H1 (cell line): Measurements from ENCODE around the gene MAPK14. TPM values are rescaled to one million over a fixed set of nuclear protein-coding genes. Genes with fewer than 3 reads are reported as not detected.

Source experiments
- ASH2L ChIP-seq: fragments of 200-600, 300-600 bp; sonication (generic); IDR thresholded peaks from one replicate; pipeline ENCODE4 v1.7.1; 2017; ENCODE audit warnings: low read length
- BACH1 ChIP-seq: IDR thresholded peaks from 2 replicates; pipeline ENCODE4 v1.6.1; 2012; ENCODE audit warnings: low read length, improper control_type of control experiment
- CBX8 ChIP-seq: fragments of 300-800, 300-1000 bp; sonication (generic); IDR thresholded peaks from 2 replicates; pipeline ENCODE4 v1.7.1; 2016; ENCODE audit warnings: low read depth, low read length, borderline replicate concordance
- CHD2 ChIP-seq: IDR thresholded peaks from 2 replicates; pipeline ENCODE4 v1.6.1; 2012; ENCODE audit warnings: low read length, improper control_type of control experiment
- CHD7 ChIP-seq: fragments of 300-600 bp; sonication (generic); IDR thresholded peaks from 2 replicates; pipeline ENCODE4 v1.7.1; 2012; ENCODE audit warnings: low read length, moderate library complexity, mild to moderate bottlenecking, inconsistent platforms; ENCODE audit not compliant: insufficient replicate concordance
- CTBP2 ChIP-seq: IDR thresholded peaks from 2 replicates; pipeline ENCODE4 v1.7.0; 2011; ENCODE audit warnings: borderline replicate concordance, mild to moderate bottlenecking, moderate library complexity, mixed read lengths, low read length; ENCODE audit not compliant: insufficient read depth, insufficient read length
- POLR2AphosphoS5 ChIP-seq: IDR thresholded peaks from 2 replicates; pipeline ENCODE4 v1.6.1; 2011; ENCODE audit warnings: low read depth, low read length
- RFX5 ChIP-seq: IDR thresholded peaks from 2 replicates; pipeline ENCODE4 v1.6.1; 2011; ENCODE audit warnings: low read depth, low read length, improper control_type of control experiment, borderline replicate concordance
- SIN3A ChIP-seq, 2 experiments: IDR thresholded peaks in 1 of 2; conservative IDR thresholded peaks in 1 of 2; 2 replicates each; pipeline ENCODE4 v1.6.1; 2011 to 2012; ENCODE audit warnings: low read length in 2 of 2, improper control_type of control experiment in 1 of 2, low read depth in 1 of 2, mild to moderate bottlenecking in 1 of 2
- SP4 ChIP-seq: IDR thresholded peaks from 2 replicates; pipeline ENCODE4 v1.6.1; 2012; ENCODE audit warnings: low read length, inconsistent platforms
- polyA plus RNA-seq, 7 experiments: library from polyadenylated mRNA; depleted of rRNA in 3 of 7; stranded (reverse) in 5 of 7; unstranded in 2 of 7; fragments of >200 nt in 5 of 7; fragments of 200-250 nt in 2 of 7; gene quantifications; 1 replicate in 5 of 7; 2 replicates in 1 of 7; 4 replicates in 1 of 7; pipeline versions ENCODE4 v1.2.1 to v1.2.3, GENCODE V29; 2011 to 2013; ENCODE audit warnings: missing spikeins in 2 of 7, mixed read lengths in 2 of 7
- total RNA-seq: library from RNA; stranded (reverse); fragmentation: NEBNext Ultra II Directional; extraction: Animal tissue kit (Norgen Biotek cat#: 25700); gene quantifications from 2 replicates; pipeline ENCODE4 v1.2.1, GENCODE V29; 2021

The MAPK14 gene
- total and polyA plus RNA-seq, 2 of the 8 experiments (the other 6 are each of a cell fraction or from before 2014, with no cell fraction given): 18.1 to 39.3 TPM

- no peak for TF ChIP-seq CHD7
- no peak for TF ChIP-seq CTBP2
- no peak for TF ChIP-seq CBX8
- no peak for TF ChIP-seq ASH2L
- TF ChIP-seq BACH1: no peak
- TF ChIP-seq POLR2AphosphoS5: no peak
- TF ChIP-seq SP4: no peak
- TF ChIP-seq CHD2: no peak
- TF ChIP-seq SIN3A (conservative IDR thresholded peaks at IDR 0.05 in 1 of 2, IDR thresholded peaks at IDR 0.05 in 1 of 2; ENCODE audit: low read depth in 1 of 2, low read length in 2 of 2): no peak
- no peak for TF ChIP-seq RFX5
Observed at GRCh38 chr6:36117658-36118549, 90.3 kb downstream of the MAPK14 start (continued).
